Measurements from ENCODE around the gene FTO. TPM values are rescaled to one million over a fixed set of nuclear protein-coding genes. Genes with fewer than 3 reads are reported as not detected.

The FTO gene
- total and polyA plus RNA-seq, 2 of the 13 experiments (the other 11 are each of a cell fraction or from before 2014, with no cell fraction given), result 41.6 to 55.8 TPM

- TF ChIP-seq PRMT3 (CRISPR knock-in tag; IDR thresholded peaks at IDR 0.05; ENCODE audit: borderline replicate concordance, low read depth) (no peak), PHF5A (CRISPR knock-in tag; IDR thresholded peaks at IDR 0.05; ENCODE audit: low read depth, unreplicated experiment) (peak; percentile 18), TAF1 (CRISPR knock-in tag; IDR thresholded peaks at IDR 0.05) (no peak; the same call in 1 of the 2 replicates), ZNF205 (CRISPR knock-in tag; IDR thresholded peaks at IDR 0.05) (peak; percentile 79), GRHL1 (CRISPR knock-in tag; conservative IDR thresholded peaks at IDR 0.05) (no peak), ZNF790 (CRISPR knock-in tag; IDR thresholded peaks at IDR 0.05; ENCODE audit: borderline replicate concordance) (peak; percentile 53; the same call in 1 of the 2 replicates), ZNF572 (CRISPR knock-in tag; IDR thresholded peaks at IDR 0.05) (peak; percentile 95), ERF (CRISPR knock-in tag; IDR thresholded peaks at IDR 0.05) (peak; percentile 93), ZNF383 (CRISPR knock-in tag; IDR thresholded peaks at IDR 0.05; ENCODE audit: borderline replicate concordance) (peak; percentile 75; the same call in 1 of the 2 replicates), MYNN (CRISPR knock-in tag; IDR thresholded peaks at IDR 0.05; ENCODE audit: low read depth) (peak; percentile 86; the same call in 1 of the 2 replicates), ZNF891 (CRISPR knock-in tag; IDR thresholded peaks at IDR 0.05) (peak; percentile 73; the same call in 1 of the 2 replicates), BCL6 (CRISPR knock-in tag; IDR thresholded peaks at IDR 0.05) (peak; percentile 56; the same call in 1 of the 2 replicates), SP2 (CRISPR knock-in tag; IDR thresholded peaks at IDR 0.05) (peak; percentile 58), ATF6 (CRISPR knock-in tag; conservative IDR thresholded peaks at IDR 0.05) (peak; percentile 91), ZNF276 (CRISPR knock-in tag; IDR thresholded peaks at IDR 0.05; ENCODE audit: low read depth) (no peak), ZNF124 (CRISPR knock-in tag; IDR thresholded peaks at IDR 0.05) (peak; percentile 90; the same call in 1 of the 2 replicates), ZSCAN31 (CRISPR knock-in tag; IDR thresholded peaks at IDR 0.05; ENCODE audit: low read depth) (peak; percentile 76), ZC3H4 (CRISPR knock-in tag; IDR thresholded peaks at IDR 0.05; ENCODE audit: borderline replicate concordance) (no peak), SMAD1 (CRISPR knock-in tag; IDR thresholded peaks at IDR 0.05; ENCODE audit: borderline replicate concordance, low read depth) (peak; percentile 94; the same call in 1 of the 2 replicates), ZNF34 (CRISPR knock-in tag; IDR thresholded peaks at IDR 0.05; ENCODE audit: borderline replicate concordance) (no peak; the same call in 1 of the 2 replicates), FOXA1 (IDR thresholded peaks at IDR 0.05) (no peak), FOXA1 (CRISPR knock-in tag; IDR thresholded peaks at IDR 0.05) (peak; percentile 41; the same call in 1 of the 2 replicates)
- TF ChIP-seq, protein P1, sequence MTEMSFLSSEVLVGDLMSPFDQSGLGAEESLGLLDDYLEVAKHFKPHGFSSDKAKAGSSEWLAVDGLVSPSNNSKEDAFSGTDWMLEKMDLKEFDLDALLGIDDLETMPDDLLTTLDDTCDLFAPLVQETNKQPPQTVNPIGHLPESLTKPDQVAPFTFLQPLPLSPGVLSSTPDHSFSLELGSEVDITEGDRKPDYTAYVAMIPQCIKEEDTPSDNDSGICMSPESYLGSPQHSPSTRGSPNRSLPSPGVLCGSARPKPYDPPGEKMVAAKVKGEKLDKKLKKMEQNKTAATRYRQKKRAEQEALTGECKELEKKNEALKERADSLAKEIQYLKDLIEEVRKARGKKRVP (CRISPR knock-in tag; IDR thresholded peaks at IDR 0.05), result peak in 1 of 2 experiments; percentile 51; a peak in 1 of 4 replicates
Measured at GRCh38 chr16:53703590-53704444, at the start of gene FTO, which contains the start of gene RPGRIP1L (continued).
